Stimulated activated CD4-positive, alpha-beta T cell treated with anti-CD3 and anti-CD28 coated beads, Interleukin-4, amount 100 ng/mL, for 1 hour (primary cell): ENCODE data around the gene RASGEF1B.
"Not testable (repeated sequence)": the region's sequence is repeated elsewhere in the genome, so short reads cannot be mapped to it uniquely, and the experiment has no call there.

Experiments
- DNase-seq: peaks from one replicate; pipeline ENCODE4 v3.0.0-alpha.2; 2020

Gene RASGEF1B

DNA sequence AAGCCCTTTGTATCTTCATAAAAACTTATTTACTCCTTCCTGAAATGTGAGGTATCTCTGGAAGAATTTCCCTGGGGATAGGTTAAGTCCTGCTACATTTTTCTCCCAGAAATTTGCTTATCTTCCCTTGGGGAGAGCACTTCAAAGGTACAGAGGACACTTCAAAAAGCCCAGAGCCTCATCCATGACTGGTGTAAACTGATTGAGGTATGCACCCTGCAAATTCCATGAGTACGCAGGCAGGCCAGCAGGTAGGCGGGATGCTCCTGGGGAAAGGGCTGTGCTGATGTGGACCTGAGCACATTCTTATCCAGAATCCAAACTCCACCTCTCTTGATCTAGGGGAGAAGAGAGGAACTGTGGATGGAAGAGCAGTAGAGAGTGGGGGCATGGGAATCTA, 26.3 kb upstream of the RASGEF1B start:
- DNase-seq = no peak

DNA sequence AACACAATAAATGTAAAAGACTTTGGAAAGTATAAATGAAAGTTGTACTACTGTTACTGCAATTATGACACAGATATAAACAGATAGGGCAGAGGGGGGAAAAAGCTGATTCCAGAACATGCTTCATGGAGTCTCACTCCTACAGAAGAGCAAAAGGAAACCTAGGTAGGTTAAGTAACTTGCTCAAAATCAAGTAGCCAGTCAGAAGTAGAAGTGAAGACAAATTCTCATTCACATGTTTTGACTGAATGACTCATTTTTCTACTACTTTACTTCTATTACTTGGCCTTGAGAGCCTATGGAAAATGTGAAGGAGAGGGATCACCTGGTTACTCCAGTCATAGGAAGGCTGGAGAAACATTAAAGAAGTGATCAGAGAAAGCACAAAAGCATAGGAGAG, 23.6 kb upstream of the RASGEF1B start:
- no peak for DNase-seq

- no peak for DNase-seq
Measured at GRCh38 chr4:81494031-81494431, 22.3 kb upstream of the RASGEF1B start.

GRCh38 chr4:81492606-81493230, 21.0 kb upstream of the RASGEF1B start:
- DNase-seq = no peak

- no peak for DNase-seq
Measured at GRCh38 chr4:81491943-81492342, 20.2 kb upstream of the RASGEF1B start.

DNA sequence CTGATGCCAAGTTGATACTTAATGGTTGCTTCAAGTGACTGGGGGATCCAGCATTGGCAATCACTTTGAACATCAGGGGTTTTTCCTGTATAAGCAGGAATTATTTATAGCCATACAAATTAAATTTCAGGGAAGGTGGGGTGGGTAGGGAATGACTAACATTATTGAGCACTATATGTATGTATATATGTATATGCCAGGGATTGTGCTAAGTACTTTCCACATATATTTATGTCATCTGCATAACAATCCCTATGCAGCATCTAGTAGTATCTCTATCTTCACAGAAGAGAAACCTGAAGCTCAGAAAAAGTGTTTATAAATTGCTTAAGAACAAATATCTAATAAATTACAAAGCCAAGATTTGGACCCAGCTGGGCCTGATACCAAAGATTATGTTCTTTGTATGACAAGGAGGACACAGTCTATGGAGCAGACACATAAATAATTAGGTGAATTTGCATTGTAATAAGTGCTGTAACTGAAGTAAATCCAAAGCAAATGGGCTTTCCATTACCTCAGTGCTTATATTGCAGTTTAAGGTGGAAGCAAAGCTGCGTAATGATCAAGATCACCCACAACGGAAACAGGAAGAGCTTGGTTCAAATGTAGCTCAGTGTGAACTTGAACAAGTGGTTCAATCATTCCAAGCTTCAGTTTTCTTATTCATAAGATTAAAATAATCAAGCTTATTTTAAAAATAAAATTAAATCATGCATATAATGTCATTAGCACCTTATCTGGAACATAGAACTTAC, 18.9 kb upstream of the RASGEF1B start:
- no peak for DNase-seq

- DNase-seq = no peak
Measured at GRCh38 chr4:81486502-81486901, 14.8 kb upstream of the RASGEF1B start.

- DNase-seq = no peak
Measured at GRCh38 chr4:81485310-81485980, 13.7 kb upstream of the RASGEF1B start.

DNA sequence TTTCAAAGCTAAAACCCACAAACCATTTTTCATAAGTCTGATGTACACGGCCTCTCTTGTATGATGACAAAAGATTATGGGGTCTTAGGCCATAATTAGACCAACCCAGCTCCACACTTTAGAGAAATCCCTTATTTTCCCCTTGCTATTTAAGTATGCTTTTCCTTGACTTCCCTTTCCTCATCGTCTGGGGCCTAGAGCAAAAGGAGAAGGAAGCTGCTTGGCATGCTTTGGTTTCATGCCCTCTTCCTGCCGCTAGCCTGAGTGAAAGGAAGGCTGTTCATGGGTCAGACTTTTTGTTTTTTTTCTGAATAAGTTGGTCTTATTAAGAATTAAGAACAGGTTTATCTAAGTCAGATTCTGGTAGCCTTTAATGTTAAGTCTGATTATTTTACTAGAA, 10.6 kb upstream of the RASGEF1B start:
- no peak for DNase-seq

DNA sequence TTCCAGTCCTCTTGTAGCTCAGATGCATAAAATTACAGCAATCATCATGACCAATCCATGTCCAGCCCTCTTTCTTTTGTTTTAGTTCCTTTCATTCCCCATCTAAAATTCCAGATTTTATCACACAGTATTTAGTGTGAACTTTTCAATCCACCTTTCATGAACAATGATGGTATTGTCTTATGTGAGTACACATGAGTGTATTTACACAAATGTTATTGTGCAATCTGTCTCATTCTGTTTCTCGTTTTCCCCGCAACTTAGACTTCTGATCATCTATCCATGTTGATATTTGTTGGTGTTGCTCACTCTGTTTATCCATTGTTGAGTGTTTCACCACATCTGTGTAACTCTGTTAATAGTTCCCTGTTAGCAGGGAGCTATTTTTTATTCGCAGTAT, 9.4 kb upstream of the RASGEF1B start:
- DNase-seq = no peak

GRCh38 chr4:81479573-81479972, 7.9 kb upstream of the RASGEF1B start:
- not testable (repeated sequence) for DNase-seq

- not testable (repeated sequence) for DNase-seq
Measured at GRCh38 chr4:81473331-81474265, 1.9 kb upstream of the RASGEF1B start.

DNA sequence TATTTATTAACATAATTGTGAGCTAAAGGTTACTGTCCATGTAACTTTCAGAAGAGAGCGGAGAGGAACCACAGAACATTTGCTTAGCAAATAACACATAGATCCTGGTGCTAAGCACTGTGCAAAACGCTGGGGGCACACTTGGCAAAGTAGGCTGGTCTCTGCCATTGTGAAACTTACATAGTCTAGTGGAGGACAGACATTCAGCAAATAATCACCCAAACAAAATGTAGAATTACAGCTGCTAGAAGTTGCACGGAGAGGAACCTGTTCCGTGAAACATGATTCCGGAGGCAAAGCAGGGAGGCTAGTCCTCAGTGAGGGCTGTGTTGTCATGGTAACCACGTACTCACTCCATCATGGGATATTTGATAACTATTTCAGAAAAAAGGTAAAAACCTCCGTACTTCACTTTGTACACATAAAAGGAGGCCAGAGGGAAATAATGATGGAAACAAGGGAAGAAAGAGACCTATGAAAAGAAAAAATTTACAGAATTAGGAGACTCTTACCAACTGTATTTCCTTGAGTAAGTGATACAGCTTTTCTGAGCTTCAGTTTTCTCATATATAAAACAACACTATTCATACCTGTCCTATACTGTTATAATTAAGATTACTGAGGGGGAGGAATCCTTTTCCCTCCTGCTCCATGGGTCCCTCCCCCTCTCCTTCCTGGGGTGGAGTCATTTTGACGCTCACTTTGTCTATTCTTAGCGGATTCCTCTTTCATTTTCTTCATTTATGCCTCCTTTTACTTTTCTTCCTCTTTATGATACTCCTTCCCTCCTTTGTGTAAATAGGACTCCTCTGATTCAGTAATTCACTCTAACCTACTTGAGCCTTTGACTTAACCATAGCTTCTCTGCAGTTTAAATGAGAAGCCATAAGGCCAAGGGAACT, 825 bp upstream of the RASGEF1B start:
- DNase-seq = peak; percentile 29

DNA sequence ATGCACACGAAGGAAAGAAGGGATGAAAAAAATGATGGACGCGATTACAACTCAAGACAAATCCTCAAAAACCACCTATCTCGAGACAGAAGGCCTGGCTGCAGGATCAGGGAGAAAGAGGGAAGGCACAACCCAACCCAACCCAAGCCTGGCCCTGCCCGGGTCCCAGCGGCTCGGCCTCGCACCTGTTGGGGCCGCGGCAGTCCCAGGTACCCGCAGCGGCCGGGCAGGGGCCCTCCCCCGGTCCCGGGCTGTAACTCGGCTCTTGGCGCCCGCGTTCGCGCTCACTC, 464 bp downstream of the RASGEF1B start:
- DNase-seq = no peak

- peak; percentile 37 for DNase-seq
Measured at GRCh38 chr4:81470456-81471297, 1.0 kb downstream of the RASGEF1B start.

GRCh38 chr4:81469781-81470455, 1.8 kb downstream of the RASGEF1B start:
- no peak for DNase-seq

- no peak for DNase-seq
Measured at GRCh38 chr4:81468678-81469077, 3.0 kb downstream of the RASGEF1B start.

DNA sequence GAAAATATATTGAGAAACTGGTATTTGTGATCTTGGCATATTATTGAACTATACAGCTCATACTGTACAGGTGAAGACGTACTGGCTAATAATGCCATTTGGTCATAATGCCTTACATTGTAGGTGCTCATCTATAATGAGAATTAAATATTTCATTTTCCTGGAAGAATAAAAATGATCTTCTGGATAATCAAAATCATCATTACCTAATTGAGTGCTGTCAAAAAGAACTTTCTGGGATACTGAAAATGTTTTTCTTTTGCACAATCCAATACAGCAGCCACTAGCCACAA, 4.1 kb downstream of the RASGEF1B start:
- DNase-seq = no peak

DNA sequence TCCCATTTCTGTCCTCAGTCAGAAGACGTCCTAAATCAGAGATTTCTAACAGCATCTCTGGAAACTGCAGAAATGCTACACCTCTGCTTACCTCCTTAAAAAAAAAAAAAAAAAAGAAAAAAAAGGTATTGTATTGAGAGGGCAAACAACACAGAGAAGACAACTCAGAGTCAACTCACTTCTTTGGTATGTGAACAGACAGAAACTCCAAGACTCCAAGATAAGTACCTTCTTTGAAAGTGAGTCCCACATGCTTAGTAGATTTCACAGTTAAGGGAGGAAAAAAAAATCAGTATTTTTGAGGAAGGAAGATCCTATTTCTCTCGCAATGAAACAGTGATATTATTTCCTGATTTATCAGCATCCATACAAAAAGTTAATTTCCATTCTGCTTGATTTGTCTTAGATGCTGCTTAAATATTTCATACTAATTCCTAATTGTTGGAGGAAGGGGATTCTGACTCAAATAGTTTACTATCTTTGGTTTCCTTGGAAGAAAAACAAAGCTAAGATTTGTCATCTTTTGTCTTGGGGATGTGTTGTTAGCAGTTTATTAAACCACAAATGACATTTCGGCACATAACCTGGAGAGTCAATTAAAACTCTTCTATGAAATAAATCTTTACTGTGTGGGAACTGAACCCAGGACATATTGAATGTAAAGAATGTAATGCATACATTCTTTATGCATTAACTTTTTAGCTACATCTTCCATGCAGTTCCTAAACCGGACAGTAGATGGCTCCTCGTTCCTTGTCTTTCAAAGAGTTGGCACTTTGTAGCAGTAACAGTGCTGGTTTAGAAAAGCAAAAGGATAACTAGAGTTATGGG, 4.7 kb downstream of the RASGEF1B start:
- DNase-seq = peak; percentile 53
